Glutamatergic neuron (in vitro differentiated cells): ENCODE data around the gene RAI1. TPM values are rescaled to one million over a fixed set of nuclear protein-coding genes. Genes with fewer than 3 reads are reported as not detected.

Source experiments
- DNase-seq: peaks from one replicate; pipeline ENCODE4 v3.0.0; 2022
- H3K27ac Mint-ChIP-seq: one replicate; pipeline ENCODE4 v1.8.0; 2020; ENCODE audit warnings: mild to moderate bottlenecking, mixed read lengths, inconsistent platforms; ENCODE audit not compliant: unreplicated experiment
- H3K27me3 Mint-ChIP-seq: one replicate; pipeline ENCODE4 v1.8.0; 2020; ENCODE audit warnings: mild to moderate bottlenecking, moderate library complexity, mixed read lengths, inconsistent platforms; ENCODE audit not compliant: unreplicated experiment
- H3K36me3 Mint-ChIP-seq: one replicate; pipeline ENCODE4 v1.8.0; 2020; ENCODE audit warnings: mild to moderate bottlenecking, mixed read lengths, inconsistent platforms; ENCODE audit not compliant: unreplicated experiment
- H3K4me1 Mint-ChIP-seq: one replicate; pipeline ENCODE4 v1.8.0; 2020; ENCODE audit warnings: mild to moderate bottlenecking, low read depth, mixed read lengths, inconsistent platforms; ENCODE audit not compliant: unreplicated experiment
- H3K4me3 Mint-ChIP-seq: one replicate; pipeline ENCODE4 v1.8.0; 2020; ENCODE audit warnings: mild to moderate bottlenecking, mixed read lengths, inconsistent platforms; ENCODE audit not compliant: unreplicated experiment
- H3K9me3 Mint-ChIP-seq: one replicate; pipeline ENCODE4 v1.8.0; 2020; ENCODE audit warnings: mild to moderate bottlenecking, moderate library complexity, mixed read lengths, inconsistent platforms; ENCODE audit not compliant: unreplicated experiment
- CTCF ChIP-seq: fragments of 200-600 bp; sonication (generic); IDR thresholded peaks from one replicate; pipeline ENCODE4 v1.5.0; 2021; ENCODE audit not compliant: partially characterized antibody, unreplicated experiment
- total RNA-seq: library from RNA; stranded (reverse); fragmentation: NEBNext Ultra II Directional; extraction: Animal tissue kit (Norgen Biotek cat#: 25700); gene quantifications from one replicate; pipeline ENCODE4 v1.2.1, GENCODE V29; 2021; ENCODE audit not compliant: unreplicated experiment

RAI1 gene
- total RNA-seq, 1 donor from 2014 or later, result 70.2 TPM

GRCh38 chr17:17722081-17722905, 41.0 kb downstream of the RAI1 start:
- peaks cover 30% of the 10 kb centered on the region for H3K27me3 Mint-ChIP-seq
- H3K4me3 Mint-ChIP-seq, result peak overlapping the region; percentile 94
- H3K27ac Mint-ChIP-seq, result peak overlapping the region; percentile 75
- TF ChIP-seq CTCF, result no peak
- H3K36me3 Mint-ChIP-seq, result peaks cover 4% of the 10 kb centered on the region
- peak; percentile 52 for DNase-seq
- H3K4me1 Mint-ChIP-seq, result peaks cover 36% of the 10 kb centered on the region
- peaks cover 36% of the 10 kb centered on the region for H3K9me3 Mint-ChIP-seq

- peak overlapping the region; percentile 93 for H3K27ac Mint-ChIP-seq
- peaks cover 39% of the 10 kb centered on the region for H3K4me1 Mint-ChIP-seq
These were observed 41.7 kb downstream of the RAI1 start for GRCh38 chr17:17722906-17723353.

GRCh38 chr17:17723354-17724261, 42.4 kb downstream of the RAI1 start:
- Mint-ChIP-seq H3K27ac (peak overlapping the region; percentile 93), H3K36me3 (peaks cover 4% of the 10 kb centered on the region), H3K4me3 (peak overlapping the region; percentile 94), H3K4me1 (peaks cover 43% of the 10 kb centered on the region), H3K9me3 (peaks cover 37% of the 10 kb centered on the region), H3K27me3 (peaks cover 30% of the 10 kb centered on the region)
- DNase-seq, result peak; percentile 64
- TF ChIP-seq CTCF, result no peak

More at GRCh38 chr17:17722906-17723353, 41.7 kb downstream of the RAI1 start:
- peaks cover 4% of the 10 kb centered on the region for H3K36me3 Mint-ChIP-seq
- peaks cover 31% of the 10 kb centered on the region for H3K27me3 Mint-ChIP-seq
- H3K9me3 Mint-ChIP-seq, result peaks cover 37% of the 10 kb centered on the region
- TF ChIP-seq CTCF, result no peak
- DNase-seq, result no peak
- H3K4me3 Mint-ChIP-seq, result peak overlapping the region; percentile 94

- peaks cover 42% of the 10 kb centered on the region for H3K4me1 Mint-ChIP-seq
- peaks cover 2% of the 10 kb centered on the region for H3K36me3 Mint-ChIP-seq
- TF ChIP-seq CTCF, result no peak
- H3K27me3 Mint-ChIP-seq, result peaks cover 26% of the 10 kb centered on the region
- DNase-seq, result peak; percentile 76
- H3K27ac Mint-ChIP-seq, result peak overlapping the region; percentile 59
- H3K4me3 Mint-ChIP-seq, result peak overlapping the region; percentile 93
- peaks cover 36% of the 10 kb centered on the region for H3K9me3 Mint-ChIP-seq
These were observed 43.2 kb downstream of the RAI1 start for GRCh38 chr17:17724307-17725010.
